HG03575 (cell line): ENCODE data around the gene KIF4A.
"Not testable (repeated sequence)": the region's sequence is repeated elsewhere in the genome, so short reads cannot be mapped to it uniquely, and the experiment has no call there.

Source experiments
- ATAC-seq: cut with Tn5 transposase; IDR thresholded peaks from one replicate; pipeline ENCODE4 v1.9.1; 2021; ENCODE audit not compliant: unreplicated experiment, insufficient number of reproducible peaks, low FRiP score; ENCODE audit errors: extremely low read depth

KIF4A gene, protein sequence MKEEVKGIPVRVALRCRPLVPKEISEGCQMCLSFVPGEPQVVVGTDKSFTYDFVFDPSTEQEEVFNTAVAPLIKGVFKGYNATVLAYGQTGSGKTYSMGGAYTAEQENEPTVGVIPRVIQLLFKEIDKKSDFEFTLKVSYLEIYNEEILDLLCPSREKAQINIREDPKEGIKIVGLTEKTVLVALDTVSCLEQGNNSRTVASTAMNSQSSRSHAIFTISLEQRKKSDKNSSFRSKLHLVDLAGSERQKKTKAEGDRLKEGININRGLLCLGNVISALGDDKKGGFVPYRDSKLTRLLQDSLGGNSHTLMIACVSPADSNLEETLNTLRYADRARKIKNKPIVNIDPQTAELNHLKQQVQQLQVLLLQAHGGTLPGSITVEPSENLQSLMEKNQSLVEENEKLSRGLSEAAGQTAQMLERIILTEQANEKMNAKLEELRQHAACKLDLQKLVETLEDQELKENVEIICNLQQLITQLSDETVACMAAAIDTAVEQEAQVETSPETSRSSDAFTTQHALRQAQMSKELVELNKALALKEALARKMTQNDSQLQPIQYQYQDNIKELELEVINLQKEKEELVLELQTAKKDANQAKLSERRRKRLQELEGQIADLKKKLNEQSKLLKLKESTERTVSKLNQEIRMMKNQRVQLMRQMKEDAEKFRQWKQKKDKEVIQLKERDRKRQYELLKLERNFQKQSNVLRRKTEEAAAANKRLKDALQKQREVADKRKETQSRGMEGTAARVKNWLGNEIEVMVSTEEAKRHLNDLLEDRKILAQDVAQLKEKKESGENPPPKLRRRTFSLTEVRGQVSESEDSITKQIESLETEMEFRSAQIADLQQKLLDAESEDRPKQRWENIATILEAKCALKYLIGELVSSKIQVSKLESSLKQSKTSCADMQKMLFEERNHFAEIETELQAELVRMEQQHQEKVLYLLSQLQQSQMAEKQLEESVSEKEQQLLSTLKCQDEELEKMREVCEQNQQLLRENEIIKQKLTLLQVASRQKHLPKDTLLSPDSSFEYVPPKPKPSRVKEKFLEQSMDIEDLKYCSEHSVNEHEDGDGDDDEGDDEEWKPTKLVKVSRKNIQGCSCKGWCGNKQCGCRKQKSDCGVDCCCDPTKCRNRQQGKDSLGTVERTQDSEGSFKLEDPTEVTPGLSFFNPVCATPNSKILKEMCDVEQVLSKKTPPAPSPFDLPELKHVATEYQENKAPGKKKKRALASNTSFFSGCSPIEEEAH

GRCh38 chrX:70289793-70290770 lies at the start of gene KIF4A, which contains the start of gene PDZD11:
TSS of gene KIF4A (plus strand) at chrX:70290104. CDS start at chrX:70290459, 355 bp downstream.
TSS of gene PDZD11 (minus strand) at chrX:70289927. CDS start at chrX:70289341, 586 bp downstream.
- peak; percentile 73 for ATAC-seq

- no peak for ATAC-seq
Observed at GRCh38 chrX:70240751-70241150, 49.2 kb upstream of the KIF4A start.

GRCh38 chrX:70241501-70241900 lies 48.4 kb upstream of the KIF4A start:
- ATAC-seq: no peak

DNA sequence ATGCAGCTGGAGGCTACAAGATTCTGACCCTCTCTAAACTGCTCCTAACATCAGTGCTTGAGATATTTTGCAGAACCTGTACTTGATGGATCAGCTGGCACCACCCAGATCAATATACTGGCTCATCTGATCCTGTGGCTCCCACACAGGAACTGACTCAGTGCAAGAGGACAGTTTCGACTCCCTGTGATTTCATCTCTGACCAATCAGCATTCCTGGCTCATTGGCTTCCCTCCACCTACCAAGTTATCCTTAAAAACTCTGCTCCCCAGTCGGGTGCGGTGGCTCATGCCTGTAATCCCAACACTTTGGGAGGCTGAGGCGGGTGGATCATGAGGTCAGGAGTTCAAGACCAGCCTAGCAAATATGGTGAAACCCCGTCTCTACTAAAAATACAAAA lies 46.3 kb upstream of the KIF4A start:
- ATAC-seq: not testable (repeated sequence)

- ATAC-seq: no peak
Observed at GRCh38 chrX:70244881-70245280, 45.0 kb upstream of the KIF4A start.

GRCh38 chrX:70247252-70247651 lies 42.7 kb upstream of the KIF4A start:
- ATAC-seq: no peak

GRCh38 chrX:70252491-70252890 lies 37.4 kb upstream of the KIF4A start:
- ATAC-seq: no peak

DNA sequence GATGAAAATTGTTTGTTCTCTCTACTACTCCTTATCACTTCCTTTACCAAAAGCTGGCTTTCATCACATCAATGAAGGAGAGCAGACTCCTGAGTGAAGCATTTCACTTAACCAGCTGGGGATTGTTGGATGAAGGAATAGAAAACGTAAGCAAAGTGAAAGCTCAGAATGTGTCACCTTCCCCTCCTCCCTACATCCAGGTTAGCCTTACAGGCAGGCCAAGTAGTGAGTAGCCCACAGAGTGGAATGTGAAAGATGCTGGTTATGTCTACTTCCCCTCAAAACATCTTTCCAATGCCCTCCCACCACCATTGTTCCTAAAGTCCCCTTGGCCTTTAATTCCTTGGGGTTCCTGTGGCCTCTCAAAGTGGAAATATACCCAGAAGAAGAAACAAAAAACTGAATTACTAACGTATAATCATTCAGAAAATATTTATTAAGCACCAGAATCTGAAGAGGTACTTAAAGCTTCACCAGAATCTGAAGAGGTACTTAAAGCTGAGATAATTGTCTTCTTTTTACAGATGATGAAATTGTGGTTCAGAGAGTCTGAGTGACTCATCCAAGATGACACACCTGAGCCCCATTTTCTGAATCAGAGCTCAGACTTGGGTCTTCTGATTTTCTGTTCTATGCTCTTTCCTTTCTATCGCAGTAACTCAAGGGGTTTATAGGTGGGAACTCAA lies 36.4 kb upstream of the KIF4A start:
- no peak for ATAC-seq

DNA sequence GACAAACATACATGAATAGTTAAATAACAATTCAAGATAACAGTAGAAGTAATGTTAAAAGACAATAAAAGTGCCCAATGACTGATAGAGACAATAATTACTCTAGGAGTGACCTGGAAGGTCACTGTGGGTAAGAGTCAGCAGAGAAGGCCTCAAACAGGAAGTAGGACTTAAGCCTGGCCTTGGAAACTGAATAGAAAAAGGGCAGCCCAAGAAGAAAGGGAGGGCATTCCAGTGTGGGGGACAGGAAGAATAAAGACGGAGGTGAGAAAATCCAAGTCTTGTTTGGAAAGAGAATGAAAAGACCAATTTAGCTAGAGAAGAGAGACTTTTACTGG lies 35.9 kb upstream of the KIF4A start:
- ATAC-seq: no peak

GRCh38 chrX:70254909-70255308 lies 35.0 kb upstream of the KIF4A start:
- ATAC-seq: no peak

- no peak for ATAC-seq
Observed at GRCh38 chrX:70255452-70255851, 34.5 kb upstream of the KIF4A start.

DNA sequence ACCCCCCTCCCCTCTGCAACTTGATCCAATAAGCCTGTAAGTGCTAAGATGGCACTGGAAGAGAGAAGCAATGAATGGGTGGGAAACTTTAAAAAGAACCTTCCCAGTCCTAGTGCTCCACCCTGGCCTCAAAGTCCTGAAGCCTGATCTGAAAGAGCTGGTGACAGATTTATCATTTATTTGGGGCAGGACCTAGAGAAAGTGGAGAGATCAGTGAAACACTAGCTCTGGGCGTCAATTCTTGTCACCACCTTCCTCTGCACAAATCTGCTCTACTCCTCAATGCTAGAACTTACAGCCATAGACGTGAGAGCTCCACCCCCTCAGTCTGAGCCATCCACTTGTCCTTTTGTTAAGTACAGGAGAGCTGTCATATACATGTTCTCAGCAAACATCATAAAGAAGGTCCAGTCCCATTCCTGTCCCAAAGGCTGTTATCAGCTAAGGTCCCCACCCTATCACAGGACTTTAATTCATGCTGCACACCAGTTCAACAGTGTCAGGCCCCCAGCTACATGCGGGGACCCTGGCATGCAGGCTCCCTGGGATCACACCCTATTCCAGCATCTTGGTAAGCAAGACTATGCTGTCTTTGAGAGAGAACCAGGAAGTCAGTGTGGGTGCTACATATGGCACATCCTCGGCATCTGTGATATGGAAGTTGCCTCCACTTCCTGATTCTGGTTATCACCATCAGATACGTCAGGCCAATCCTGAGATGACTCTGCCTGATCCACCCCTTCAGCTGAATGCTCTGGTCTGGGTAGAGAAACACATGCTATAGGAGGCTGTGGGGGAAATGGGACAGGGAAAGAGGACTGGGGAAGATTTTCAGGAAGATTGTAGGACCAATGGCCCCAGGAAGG lies 32.2 kb upstream of the KIF4A start:
- ATAC-seq: no peak

DNA sequence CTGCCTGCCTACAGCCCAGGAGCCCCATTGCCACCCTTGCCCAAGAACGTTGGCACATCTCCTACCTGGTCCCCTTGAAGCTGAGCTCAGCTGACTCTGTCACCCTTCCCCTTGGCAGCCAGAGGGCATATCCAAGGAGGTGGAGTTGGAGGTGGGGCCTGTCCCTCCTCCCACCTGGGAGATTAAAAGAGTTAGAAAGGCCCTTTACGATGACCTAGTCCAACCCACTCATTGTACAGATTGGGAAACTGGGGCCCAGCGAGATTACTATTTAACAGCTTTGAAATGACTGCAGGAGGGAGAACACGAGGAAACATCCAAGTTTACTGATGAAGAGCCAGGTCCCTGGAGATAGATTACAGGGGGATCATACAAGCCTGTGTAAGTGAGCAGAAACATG lies 29.8 kb upstream of the KIF4A start, which contains the start of gene P2RY4:
Gene P2RY4 (minus strand): TSS at position 101 of the 400 bp plus-strand sequence. CDS start 580 bp downstream, outside the sequence.
- ATAC-seq: no peak

DNA sequence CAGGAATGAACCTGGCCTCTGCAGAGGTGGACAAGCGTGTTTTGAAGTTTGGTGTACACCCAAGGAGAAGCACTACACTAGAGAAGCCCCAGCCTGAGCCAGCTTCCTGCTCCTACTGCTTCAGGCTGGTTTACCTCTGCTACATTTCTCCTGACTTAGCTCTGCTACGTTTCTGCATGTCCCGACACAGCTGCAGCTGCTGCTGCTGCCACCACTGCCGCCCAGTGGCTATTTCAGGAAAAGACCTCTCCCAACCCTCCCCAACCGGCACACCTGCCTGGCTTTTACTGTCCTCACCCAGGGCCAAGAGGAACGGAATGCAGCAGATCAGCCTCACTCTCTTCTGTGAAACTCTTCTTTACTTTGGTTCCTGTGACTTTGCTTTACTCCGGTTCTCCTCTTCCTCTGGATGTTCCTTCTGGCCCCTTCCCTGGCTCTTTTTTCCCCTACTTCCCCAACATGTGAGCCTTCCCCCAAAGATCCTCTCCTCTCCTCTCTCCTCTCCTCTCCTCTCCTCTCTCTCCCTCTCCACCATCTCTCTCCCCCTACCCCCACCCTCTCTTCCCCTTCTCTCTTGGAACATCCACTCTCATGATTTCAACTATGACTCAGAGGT lies 26.8 kb upstream of the KIF4A start:
- no peak for ATAC-seq

- ATAC-seq: no peak
Observed at GRCh38 chrX:70264784-70265183, 25.1 kb upstream of the KIF4A start.

- no peak for ATAC-seq
Observed at GRCh38 chrX:70268034-70268433, 21.9 kb upstream of the KIF4A start, which contains the start of gene ARR3. TSS of gene ARR3 (plus strand) at chrX:70268334. CDS start at chrX:70269386, 1,052 bp downstream.
